Osteocyte (in vitro differentiated cells): ENCODE results near the gene CDH4. TPM values are rescaled to one million over a fixed set of nuclear protein-coding genes. Genes with fewer than 3 reads are reported as not detected.
A peak's percentile ranks its signal among the peaks of the same experiment; 100 is the strongest.

ENCODE experiments used
- DNase-seq: peaks from one replicate; pipeline ENCODE4 v3.0.0; 2021; ENCODE audit warnings: mixed read lengths; ENCODE audit not compliant: unreplicated experiment; ENCODE audit errors: extremely low spot score
- H3K27ac Mint-ChIP-seq: one replicate; pipeline ENCODE4 v1.8.0; 2021; ENCODE audit warnings: mild to moderate bottlenecking, mixed read lengths; ENCODE audit not compliant: unreplicated experiment
- H3K27me3 Mint-ChIP-seq: one replicate; pipeline ENCODE4 v1.8.0; 2021; ENCODE audit warnings: mixed read lengths; ENCODE audit not compliant: unreplicated experiment
- H3K36me3 Mint-ChIP-seq: one replicate; pipeline ENCODE4 v1.8.0; 2021; ENCODE audit warnings: mixed read lengths; ENCODE audit not compliant: unreplicated experiment
- H3K4me1 Mint-ChIP-seq: one replicate; pipeline ENCODE4 v1.8.0; 2021; ENCODE audit warnings: mixed read lengths; ENCODE audit not compliant: unreplicated experiment
- H3K4me3 Mint-ChIP-seq: one replicate; pipeline ENCODE4 v1.8.0; 2021; ENCODE audit warnings: mild to moderate bottlenecking, moderate library complexity, mixed read lengths; ENCODE audit not compliant: unreplicated experiment
- H3K9me3 Mint-ChIP-seq: one replicate; pipeline ENCODE4 v1.8.0; 2021; ENCODE audit warnings: mixed read lengths; ENCODE audit not compliant: unreplicated experiment
- total RNA-seq: library from RNA; stranded (reverse); gene quantifications from 2 replicates; pipeline ENCODE4 v1.2.1, GENCODE V29; 2021
- TF ChIP-seq, protein P1 (sequence below): fragments of 200-600 bp; sonication (generic); IDR thresholded peaks from 2 replicates; pipeline ENCODE4 v1.5.0; 2021; ENCODE audit warnings: antibody characterized with exemption, mild to moderate bottlenecking, moderate library complexity

The CDH4 gene
- total RNA-seq, 1 donor from 2014 or later, result 1.3 TPM

DNA sequence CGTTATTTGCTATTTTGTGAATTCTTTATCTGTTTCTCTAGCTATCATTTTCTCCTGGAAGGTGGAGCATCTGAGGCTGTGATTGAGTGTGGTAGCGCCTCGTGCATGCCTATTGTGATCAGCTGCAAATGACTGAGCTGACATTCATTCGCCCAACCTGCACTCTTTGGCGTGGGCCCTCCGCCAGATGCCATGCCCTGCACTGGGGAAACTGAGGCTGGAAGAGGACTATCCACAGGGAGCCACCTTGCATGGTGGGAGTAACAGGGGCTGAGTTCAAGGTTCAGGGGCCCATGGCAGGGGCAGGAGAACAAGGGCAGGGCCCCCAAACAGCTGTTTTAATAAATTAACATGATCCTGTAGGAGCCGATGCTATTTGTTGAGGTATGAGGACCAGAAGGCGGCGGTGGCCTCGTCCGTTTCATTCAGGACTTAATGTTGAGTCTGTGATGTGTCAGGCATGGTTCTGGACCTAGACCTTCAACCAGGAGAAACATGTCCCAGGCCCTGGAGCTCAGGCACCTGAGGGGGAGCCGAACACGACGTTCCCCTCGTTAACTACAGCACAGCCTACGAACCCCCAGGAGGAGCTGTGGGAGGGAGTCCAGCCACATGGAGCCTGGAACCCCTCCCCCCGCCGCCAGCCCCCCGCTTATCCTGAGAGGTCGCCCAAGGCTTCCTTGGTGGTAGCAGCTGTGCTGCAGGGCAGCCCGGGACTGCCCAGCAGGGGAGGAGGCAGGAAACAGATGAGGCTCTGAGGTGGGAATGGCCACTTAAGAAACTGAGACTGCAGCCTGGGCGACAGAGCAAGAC is 242.9 kb downstream of the CDH4 start:
- DNase-seq, result peak; percentile 76
- TF ChIP-seq, protein P1, sequence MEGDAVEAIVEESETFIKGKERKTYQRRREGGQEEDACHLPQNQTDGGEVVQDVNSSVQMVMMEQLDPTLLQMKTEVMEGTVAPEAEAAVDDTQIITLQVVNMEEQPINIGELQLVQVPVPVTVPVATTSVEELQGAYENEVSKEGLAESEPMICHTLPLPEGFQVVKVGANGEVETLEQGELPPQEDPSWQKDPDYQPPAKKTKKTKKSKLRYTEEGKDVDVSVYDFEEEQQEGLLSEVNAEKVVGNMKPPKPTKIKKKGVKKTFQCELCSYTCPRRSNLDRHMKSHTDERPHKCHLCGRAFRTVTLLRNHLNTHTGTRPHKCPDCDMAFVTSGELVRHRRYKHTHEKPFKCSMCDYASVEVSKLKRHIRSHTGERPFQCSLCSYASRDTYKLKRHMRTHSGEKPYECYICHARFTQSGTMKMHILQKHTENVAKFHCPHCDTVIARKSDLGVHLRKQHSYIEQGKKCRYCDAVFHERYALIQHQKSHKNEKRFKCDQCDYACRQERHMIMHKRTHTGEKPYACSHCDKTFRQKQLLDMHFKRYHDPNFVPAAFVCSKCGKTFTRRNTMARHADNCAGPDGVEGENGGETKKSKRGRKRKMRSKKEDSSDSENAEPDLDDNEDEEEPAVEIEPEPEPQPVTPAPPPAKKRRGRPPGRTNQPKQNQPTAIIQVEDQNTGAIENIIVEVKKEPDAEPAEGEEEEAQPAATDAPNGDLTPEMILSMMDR, result no peak
- H3K4me3 Mint-ChIP-seq, result no peak overlapping the region
- H3K9me3 Mint-ChIP-seq, result no peaks in the 10 kb centered on the region
- no peak overlapping the region for H3K27ac Mint-ChIP-seq
- no peaks in the 10 kb centered on the region for H3K4me1 Mint-ChIP-seq
- no peaks in the 10 kb centered on the region for H3K36me3 Mint-ChIP-seq
- H3K27me3 Mint-ChIP-seq, result no peaks in the 10 kb centered on the region

- H3K4me3 Mint-ChIP-seq, result no peak overlapping the region
- TF ChIP-seq, protein P1, result no peak
Observed at GRCh38 chr20:61497029-61497627, 245.1 kb downstream of the CDH4 start.

GRCh38 chr20:61499859-61500554 is 247.9 kb downstream of the CDH4 start:
- Mint-ChIP-seq H3K4me1 (peaks cover 15% of the 10 kb centered on the region), H3K36me3 (no peaks in the 10 kb centered on the region), H3K27me3 (no peaks in the 10 kb centered on the region), H3K9me3 (no peaks in the 10 kb centered on the region), H3K27ac (no peak overlapping the region), H3K4me3 (no peak overlapping the region)
- TF ChIP-seq, protein P1, result no peak
- no peak for DNase-seq

More at GRCh38 chr20:61497029-61497627, 245.1 kb downstream of the CDH4 start:
- Mint-ChIP-seq H3K27ac (no peak overlapping the region), H3K36me3 (no peaks in the 10 kb centered on the region), H3K4me1 (peaks cover 15% of the 10 kb centered on the region), H3K9me3 (no peaks in the 10 kb centered on the region), H3K27me3 (no peaks in the 10 kb centered on the region)
- DNase-seq, result no peak

- TF ChIP-seq, protein P1, result no peak
- Mint-ChIP-seq H3K4me3 (no peak overlapping the region), H3K9me3 (no peaks in the 10 kb centered on the region), H3K4me1 (peaks cover 15% of the 10 kb centered on the region), H3K27me3 (no peaks in the 10 kb centered on the region), H3K36me3 (no peaks in the 10 kb centered on the region), H3K27ac (no peak overlapping the region)
- DNase-seq, result no peak
Observed at GRCh38 chr20:61500791-61501321, 248.8 kb downstream of the CDH4 start.
